Activated naive CD4-positive, alpha-beta T cell treated with anti-CD3 and anti-CD28 coated beads for 36 hours (primary cell): ENCODE data around the gene EXOC4. TPM values are rescaled to one million over a fixed set of nuclear protein-coding genes. Genes with fewer than 3 reads are reported as not detected.

Experiments used
- CTCF ChIA-PET: fragments of 350-600 bp; sonication (Branson Sonifier 250); formaldehyde crosslinking; loops from one replicate; lab custom pipeline; 2021; ENCODE audit warnings: antibody characterized with exemption; lab: Charles Lee
- DNase-seq: peaks from one replicate; pipeline ENCODE4 v3.0.0-alpha.2; 2020
- H3K27ac Mint-ChIP-seq: one replicate; pipeline ENCODE4 v1.8.0; 2021; ENCODE audit warnings: mild to moderate bottlenecking, mixed read lengths
- H3K27me3 Mint-ChIP-seq: one replicate; pipeline ENCODE4 v1.8.0; 2021; ENCODE audit warnings: low read depth, mixed read lengths
- H3K36me3 Mint-ChIP-seq: one replicate; pipeline ENCODE4 v1.8.0; 2021; ENCODE audit warnings: low read depth, mixed read lengths
- H3K4me1 Mint-ChIP-seq: one replicate; pipeline ENCODE4 v1.8.0; 2021; ENCODE audit warnings: low read depth, mixed read lengths
- H3K4me3 Mint-ChIP-seq: one replicate; pipeline ENCODE4 v1.8.0; 2021; ENCODE audit warnings: mild to moderate bottlenecking, moderate library complexity, mixed read lengths
- H3K9me3 Mint-ChIP-seq: one replicate; pipeline ENCODE4 v1.8.0; 2021; ENCODE audit warnings: mixed read lengths
- intact Hi-C: fragments of 100-400 bp; cut with micrococcal nuclease; formaldehyde crosslinking; loops from one replicate; pipeline ENCODE4 v1.15.1; 2023
- total RNA-seq, 2 experiments: library from RNA; stranded (reverse); gene quantifications; one replicate each; pipeline ENCODE4 v1.2.3, GENCODE V29; 2021

EXOC4 gene
- total RNA-seq, 2 experiments from 2014 or later: 57.1 to 62.1 TPM

DNA sequence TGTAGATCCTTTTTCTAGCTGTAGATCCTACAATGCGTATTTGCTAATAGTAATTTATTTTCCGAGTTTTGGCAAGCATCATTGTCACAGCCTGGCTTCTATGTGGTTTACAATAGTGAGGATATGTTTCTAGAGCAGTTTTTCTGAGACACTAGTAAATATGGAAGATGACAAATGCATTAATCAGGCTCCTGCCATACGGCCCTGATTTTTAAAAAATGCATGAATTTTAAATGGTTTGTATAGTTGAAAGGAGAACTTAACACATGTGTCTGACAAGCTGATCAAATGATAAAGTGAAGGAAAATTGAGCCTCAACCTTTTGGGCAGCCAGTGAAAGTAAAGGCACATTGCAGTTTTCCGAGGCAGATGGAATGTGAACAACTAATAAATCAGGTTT lies 354.1 kb downstream of the EXOC4 start:
- H3K27ac Mint-ChIP-seq: no peak overlapping the region
- CTCF ChIA-PET: no interaction called here
- H3K9me3 Mint-ChIP-seq: no peaks in the 10 kb centered on the region
- no peak overlapping the region for H3K4me3 Mint-ChIP-seq
- intact Hi-C loops: no loop called here
- no peaks in the 10 kb centered on the region for H3K4me1 Mint-ChIP-seq
- H3K27me3 Mint-ChIP-seq: no peaks in the 10 kb centered on the region
- H3K36me3 Mint-ChIP-seq: peaks cover 6% of the 10 kb centered on the region
- no peak for DNase-seq

GRCh38 chr7:133609806-133610205 lies 356.9 kb downstream of the EXOC4 start:
- H3K4me1 Mint-ChIP-seq: no peaks in the 10 kb centered on the region
- CTCF ChIA-PET: interaction anchor here (0.5 kb wide), 1 partner anchor 402 kb away, joined by 3 read pairs; no protein-coding TSS in a partner anchor
- no peaks in the 10 kb centered on the region for H3K27me3 Mint-ChIP-seq
- no peak overlapping the region for H3K27ac Mint-ChIP-seq
- H3K36me3 Mint-ChIP-seq: peaks cover 11% of the 10 kb centered on the region
- DNase-seq: no peak
- no peaks in the 10 kb centered on the region for H3K9me3 Mint-ChIP-seq
- intact Hi-C loops: no loop called here
- H3K4me3 Mint-ChIP-seq: no peak overlapping the region

DNA sequence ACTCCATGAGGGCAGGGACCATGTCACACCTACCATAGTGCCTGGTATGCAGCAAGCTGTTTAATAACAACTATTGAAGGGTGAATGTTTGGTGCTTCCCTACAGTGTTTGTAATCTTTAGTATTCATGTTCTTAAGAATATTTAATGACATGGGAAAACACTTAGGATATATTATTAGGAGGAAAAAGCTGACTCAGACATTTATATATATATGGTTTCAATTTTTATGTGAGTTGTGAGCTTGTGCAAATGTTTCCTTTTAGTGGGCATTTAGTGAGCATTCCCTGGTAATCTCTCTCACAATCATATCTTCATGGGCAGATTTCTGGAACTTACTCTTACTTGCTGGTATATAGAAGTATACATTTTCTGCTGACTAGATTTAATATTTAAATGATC lies 359.1 kb downstream of the EXOC4 start:
- H3K27ac Mint-ChIP-seq: no peak overlapping the region
- intact Hi-C loops: no loop called here
- H3K27me3 Mint-ChIP-seq: no peaks in the 10 kb centered on the region
- H3K4me3 Mint-ChIP-seq: no peak overlapping the region
- H3K4me1 Mint-ChIP-seq: no peaks in the 10 kb centered on the region
- peaks cover 11% of the 10 kb centered on the region for H3K36me3 Mint-ChIP-seq
- CTCF ChIA-PET: no interaction called here
- no peak for DNase-seq
- no peaks in the 10 kb centered on the region for H3K9me3 Mint-ChIP-seq

- H3K4me3 Mint-ChIP-seq: no peak overlapping the region
- intact Hi-C loops: no loop called here
- no peaks in the 10 kb centered on the region for H3K27me3 Mint-ChIP-seq
- no peak overlapping the region for H3K27ac Mint-ChIP-seq
- DNase-seq: no peak
- no peaks in the 10 kb centered on the region for H3K9me3 Mint-ChIP-seq
- H3K4me1 Mint-ChIP-seq: no peaks in the 10 kb centered on the region
- CTCF ChIA-PET: no interaction called here
- H3K36me3 Mint-ChIP-seq: peaks cover 11% of the 10 kb centered on the region
Measured at GRCh38 chr7:133613250-133613790, 360.4 kb downstream of the EXOC4 start.

GRCh38 chr7:133614251-133614650 lies 361.4 kb downstream of the EXOC4 start:
- intact Hi-C loops: no loop called here
- H3K27ac Mint-ChIP-seq: no peak overlapping the region
- no peaks in the 10 kb centered on the region for H3K27me3 Mint-ChIP-seq
- no peak for DNase-seq
- peaks cover 11% of the 10 kb centered on the region for H3K36me3 Mint-ChIP-seq
- no peak overlapping the region for H3K4me3 Mint-ChIP-seq
- no peaks in the 10 kb centered on the region for H3K4me1 Mint-ChIP-seq
- no peaks in the 10 kb centered on the region for H3K9me3 Mint-ChIP-seq
- CTCF ChIA-PET: no interaction called here

GRCh38 chr7:133618970-133619369 lies 366.1 kb downstream of the EXOC4 start:
- no peaks in the 10 kb centered on the region for H3K9me3 Mint-ChIP-seq
- no peak overlapping the region for H3K4me3 Mint-ChIP-seq
- no peaks in the 10 kb centered on the region for H3K4me1 Mint-ChIP-seq
- CTCF ChIA-PET: no interaction called here
- peaks cover 4% of the 10 kb centered on the region for H3K36me3 Mint-ChIP-seq
- H3K27me3 Mint-ChIP-seq: no peaks in the 10 kb centered on the region
- intact Hi-C loops: no loop called here
- DNase-seq: no peak
- H3K27ac Mint-ChIP-seq: no peak overlapping the region

- Mint-ChIP-seq H3K27ac (no peak overlapping the region), H3K36me3 (peaks cover 4% of the 10 kb centered on the region), H3K9me3 (no peaks in the 10 kb centered on the region), H3K4me3 (no peak overlapping the region), H3K27me3 (no peaks in the 10 kb centered on the region), H3K4me1 (no peaks in the 10 kb centered on the region)
- CTCF ChIA-PET: no interaction called here
- DNase-seq: no peak
- intact Hi-C loops: no loop called here
Measured at GRCh38 chr7:133619491-133619890, 366.6 kb downstream of the EXOC4 start.

- intact Hi-C loops: no loop called here
- no peak for DNase-seq
- H3K36me3 Mint-ChIP-seq: peaks cover 22% of the 10 kb centered on the region
- no peaks in the 10 kb centered on the region for H3K4me1 Mint-ChIP-seq
- CTCF ChIA-PET: interaction anchor here (0.6 kb wide), 1 partner anchor 18 kb away, joined by 4 read pairs; no protein-coding TSS in a partner anchor
- H3K4me3 Mint-ChIP-seq: no peak overlapping the region
- H3K27me3 Mint-ChIP-seq: no peaks in the 10 kb centered on the region
- H3K9me3 Mint-ChIP-seq: peaks cover 4% of the 10 kb centered on the region
- H3K27ac Mint-ChIP-seq: no peak overlapping the region
Measured at GRCh38 chr7:133623721-133624120, 370.8 kb downstream of the EXOC4 start.

DNA sequence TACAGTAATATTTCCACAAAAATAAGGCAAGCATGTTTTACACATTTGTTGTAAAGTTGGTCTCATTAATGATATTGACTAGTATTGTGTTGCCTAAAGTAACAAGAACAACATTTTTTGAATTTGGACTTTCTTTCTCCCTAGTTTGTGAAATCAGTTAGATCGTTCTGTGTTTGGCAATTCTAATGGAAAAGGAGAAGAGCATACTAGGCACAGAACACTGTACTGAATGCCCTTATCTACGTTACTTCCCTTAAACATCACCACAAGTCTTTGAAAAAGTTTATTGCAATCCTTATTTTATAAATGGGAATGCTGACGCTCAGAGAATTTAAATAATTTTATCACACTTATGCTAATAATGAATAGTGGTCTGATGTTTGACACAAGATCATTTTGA lies 372.2 kb downstream of the EXOC4 start:
- Mint-ChIP-seq H3K9me3 (peaks cover 4% of the 10 kb centered on the region), H3K4me1 (no peaks in the 10 kb centered on the region), H3K36me3 (peaks cover 30% of the 10 kb centered on the region), H3K27me3 (no peaks in the 10 kb centered on the region), H3K27ac (no peak overlapping the region), H3K4me3 (no peak overlapping the region)
- intact Hi-C loops: no loop called here
- CTCF ChIA-PET: no interaction called here
- DNase-seq: no peak

- no peak overlapping the region for H3K27ac Mint-ChIP-seq
- intact Hi-C loops: no loop called here
- no peak for DNase-seq
- H3K36me3 Mint-ChIP-seq: peaks cover 46% of the 10 kb centered on the region
- H3K4me1 Mint-ChIP-seq: peaks cover 1% of the 10 kb centered on the region
- peaks cover 8% of the 10 kb centered on the region for H3K9me3 Mint-ChIP-seq
- H3K27me3 Mint-ChIP-seq: no peaks in the 10 kb centered on the region
- CTCF ChIA-PET: no interaction called here
- H3K4me3 Mint-ChIP-seq: no peak overlapping the region
Measured at GRCh38 chr7:133629701-133630100, 376.8 kb downstream of the EXOC4 start.

GRCh38 chr7:133633055-133633454 lies 380.2 kb downstream of the EXOC4 start:
- intact Hi-C loops: no loop called here
- no peak overlapping the region for H3K27ac Mint-ChIP-seq
- DNase-seq: no peak
- no peaks in the 10 kb centered on the region for H3K27me3 Mint-ChIP-seq
- peaks cover 1% of the 10 kb centered on the region for H3K4me1 Mint-ChIP-seq
- H3K4me3 Mint-ChIP-seq: no peak overlapping the region
- H3K36me3 Mint-ChIP-seq: peaks cover 33% of the 10 kb centered on the region
- peaks cover 4% of the 10 kb centered on the region for H3K9me3 Mint-ChIP-seq
- CTCF ChIA-PET: no interaction called here

GRCh38 chr7:133635541-133635940 lies 382.7 kb downstream of the EXOC4 start:
- intact Hi-C loops: no loop called here
- peaks cover 2% of the 10 kb centered on the region for H3K9me3 Mint-ChIP-seq
- H3K4me1 Mint-ChIP-seq: peaks cover 1% of the 10 kb centered on the region
- DNase-seq: no peak
- CTCF ChIA-PET: no interaction called here
- H3K36me3 Mint-ChIP-seq: peaks cover 15% of the 10 kb centered on the region
- no peak overlapping the region for H3K27ac Mint-ChIP-seq
- no peaks in the 10 kb centered on the region for H3K27me3 Mint-ChIP-seq
- H3K4me3 Mint-ChIP-seq: no peak overlapping the region

- no peak for DNase-seq
- peaks cover 3% of the 10 kb centered on the region for H3K9me3 Mint-ChIP-seq
- no peak overlapping the region for H3K27ac Mint-ChIP-seq
- no peaks in the 10 kb centered on the region for H3K4me1 Mint-ChIP-seq
- CTCF ChIA-PET: interaction anchor here (0.7 kb wide), 1 partner anchor 31 kb away, joined by 4 read pairs; no protein-coding TSS in a partner anchor
- H3K4me3 Mint-ChIP-seq: no peak overlapping the region
- intact Hi-C loops: no loop called here
- peaks cover 10% of the 10 kb centered on the region for H3K36me3 Mint-ChIP-seq
- H3K27me3 Mint-ChIP-seq: no peaks in the 10 kb centered on the region
Measured at GRCh38 chr7:133638857-133639256, 386.0 kb downstream of the EXOC4 start.
